Putamen (tissue), 1 donor: ENCODE data around the gene NUDT10.
"Not testable (repeated sequence)": the region's sequence is repeated elsewhere in the genome, so short reads cannot be mapped to it uniquely, and the experiment has no call there.

ENCODE experiments used
- DNase-seq: peaks from one replicate; pipeline ENCODE4 v3.0.0-alpha.2; 2016; ENCODE audit warnings: low spot score

The NUDT10 gene

DNA sequence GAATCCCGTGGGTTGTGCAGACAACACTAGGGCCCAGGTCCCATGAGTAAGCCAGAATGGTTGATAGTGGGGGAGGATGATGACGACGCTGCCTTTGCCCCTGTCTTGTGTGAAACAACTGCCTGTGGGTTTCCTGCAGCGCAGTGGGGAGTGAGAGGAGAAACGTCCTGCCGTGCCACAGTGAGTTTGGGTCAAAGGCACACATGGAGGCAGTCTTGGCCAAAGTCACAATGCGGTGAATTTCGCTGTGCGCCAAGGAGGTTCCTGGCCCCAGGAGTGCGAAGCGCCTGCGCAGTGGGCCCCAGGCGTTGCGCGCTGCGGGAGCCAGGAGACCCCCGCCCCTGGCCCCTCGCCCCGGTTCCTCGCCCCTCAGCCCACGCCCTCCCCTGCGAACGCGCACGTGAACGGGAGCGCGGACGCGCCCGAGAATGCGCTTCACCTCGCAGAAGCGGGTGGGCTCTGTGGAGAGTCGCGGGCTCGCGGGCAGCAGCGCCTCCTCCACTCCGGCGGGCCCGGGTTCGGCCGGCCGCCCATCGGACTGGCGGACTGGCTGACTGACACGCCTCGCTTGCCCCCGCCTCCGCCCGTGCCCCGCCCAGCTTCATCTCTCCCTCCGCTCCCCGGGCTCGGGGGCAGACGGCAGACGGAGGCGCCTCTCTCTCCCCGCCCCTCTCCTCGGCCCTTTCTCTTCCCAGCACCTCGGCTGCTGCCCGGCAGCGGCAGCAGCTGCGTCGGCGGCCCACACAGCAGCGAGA lies at the start of gene NUDT10:
Gene NUDT10, plus strand, starts transcription at position 635 of the 755 bp plus-strand sequence. CDS start 144 bp downstream, outside the sequence.
- peak; percentile 16 for DNase-seq

DNA sequence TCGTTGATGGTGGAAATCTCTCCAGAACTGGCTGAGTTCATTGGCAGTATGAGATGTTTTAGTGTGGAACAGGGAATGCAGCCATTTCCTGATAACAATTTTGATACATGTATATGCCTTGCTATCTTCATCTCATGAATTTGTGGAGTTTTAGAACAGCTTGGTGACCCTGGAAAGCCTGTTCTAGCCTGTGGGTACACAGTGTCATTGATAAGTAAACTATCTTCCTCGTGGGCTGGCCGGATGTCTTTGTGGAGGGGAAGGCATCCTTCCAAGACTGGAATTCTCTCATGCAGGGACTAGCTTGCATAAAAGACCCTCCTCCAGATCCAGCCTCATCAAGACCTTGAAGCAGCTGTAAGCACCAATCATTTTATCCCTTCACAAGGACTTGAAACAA lies 40.2 kb upstream of the NUDT10 start:
- no peak for DNase-seq

DNA sequence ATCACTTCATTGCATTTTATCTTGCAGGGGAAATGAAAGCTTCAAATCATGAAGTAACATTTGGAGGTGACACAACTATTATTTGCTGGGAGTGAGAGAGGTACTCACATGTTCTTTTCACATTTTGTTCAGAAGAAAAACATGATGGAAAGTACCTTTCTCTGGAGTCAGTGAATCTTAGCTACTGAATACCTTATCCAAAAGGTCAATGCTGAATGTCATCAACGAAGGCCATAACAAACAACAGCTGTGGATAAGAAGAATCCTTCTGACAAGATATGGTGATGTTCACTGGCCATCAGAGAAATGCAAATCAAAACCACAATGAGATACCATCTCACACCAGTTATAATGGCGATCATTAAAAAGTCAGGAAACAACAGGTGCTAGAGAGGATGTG lies 36.5 kb upstream of the NUDT10 start:
- no peak for DNase-seq

DNA sequence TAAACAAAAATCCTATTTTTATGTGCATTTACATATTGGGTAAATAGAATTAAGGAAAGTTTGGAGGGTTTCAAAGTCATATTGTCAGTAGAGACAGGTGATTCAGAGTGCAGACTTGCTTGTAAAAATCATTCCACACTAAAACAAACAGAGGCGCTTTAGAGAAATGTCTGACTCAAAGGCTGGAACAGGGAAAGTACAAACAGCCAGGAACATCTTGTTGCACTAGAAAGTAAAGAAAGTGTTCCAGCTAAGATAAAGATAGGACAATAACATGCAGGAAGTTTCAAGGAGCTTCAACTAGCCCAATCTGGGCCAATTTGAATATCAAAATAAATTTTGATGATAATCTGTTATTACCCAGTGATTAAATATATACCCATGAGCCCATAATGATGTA lies 16.4 kb upstream of the NUDT10 start:
- DNase-seq: no peak

DNA sequence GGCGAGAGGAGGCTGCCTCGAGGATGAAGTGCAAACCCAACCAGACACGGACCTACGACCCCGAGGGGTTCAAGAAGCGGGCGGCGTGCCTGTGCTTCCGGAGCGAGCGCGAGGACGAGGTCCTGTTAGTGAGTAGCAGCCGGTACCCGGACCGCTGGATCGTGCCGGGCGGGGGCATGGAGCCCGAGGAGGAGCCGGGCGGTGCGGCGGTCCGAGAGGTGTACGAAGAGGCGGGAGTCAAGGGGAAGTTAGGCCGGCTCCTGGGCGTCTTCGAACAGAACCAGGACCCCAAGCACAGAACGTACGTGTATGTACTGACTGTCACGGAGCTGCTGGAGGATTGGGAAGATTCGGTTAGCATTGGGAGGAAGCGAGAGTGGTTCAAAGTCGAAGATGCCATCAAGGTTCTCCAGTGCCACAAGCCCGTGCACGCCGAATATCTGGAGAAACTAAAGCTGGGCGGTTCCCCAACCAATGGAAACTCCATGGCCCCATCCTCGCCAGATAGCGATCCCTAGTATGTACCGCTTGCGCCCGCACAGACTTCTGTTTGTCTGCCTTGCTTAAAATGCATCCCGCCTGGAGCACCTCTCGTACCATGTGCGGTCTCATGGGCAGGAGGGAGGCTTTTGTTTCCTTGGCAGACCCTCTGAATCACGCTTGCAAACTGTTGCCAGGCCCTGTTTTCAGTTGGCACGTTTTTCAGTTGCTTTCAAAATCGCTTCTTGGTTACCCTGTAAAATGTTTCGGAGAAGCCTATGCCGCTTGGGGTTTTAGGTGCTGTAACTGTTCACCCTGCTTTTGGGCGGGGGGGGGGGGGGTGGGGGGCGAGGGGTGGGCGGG lies 542 bp downstream of the NUDT10 start:
- DNase-seq: not testable (repeated sequence)

DNA sequence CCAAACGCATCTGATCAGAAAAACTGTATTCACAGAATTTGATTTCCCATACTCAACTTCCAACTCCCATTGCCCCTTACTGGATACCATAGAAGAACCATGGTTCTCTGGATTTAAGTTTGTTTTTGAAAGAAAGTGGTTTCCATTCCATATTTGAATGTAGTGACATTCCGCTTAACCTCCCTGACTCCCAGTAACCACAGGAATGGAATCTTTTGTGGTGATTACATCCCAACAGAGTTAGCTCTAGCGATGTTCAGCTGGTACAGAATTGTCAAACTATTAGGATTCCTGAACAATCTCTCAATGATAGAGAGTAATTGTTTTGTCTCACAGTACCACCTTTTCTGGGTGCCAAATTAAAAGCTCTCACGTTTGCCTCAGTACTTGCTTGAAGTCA lies 1.7 kb downstream of the NUDT10 start:
- no peak for DNase-seq

DNA sequence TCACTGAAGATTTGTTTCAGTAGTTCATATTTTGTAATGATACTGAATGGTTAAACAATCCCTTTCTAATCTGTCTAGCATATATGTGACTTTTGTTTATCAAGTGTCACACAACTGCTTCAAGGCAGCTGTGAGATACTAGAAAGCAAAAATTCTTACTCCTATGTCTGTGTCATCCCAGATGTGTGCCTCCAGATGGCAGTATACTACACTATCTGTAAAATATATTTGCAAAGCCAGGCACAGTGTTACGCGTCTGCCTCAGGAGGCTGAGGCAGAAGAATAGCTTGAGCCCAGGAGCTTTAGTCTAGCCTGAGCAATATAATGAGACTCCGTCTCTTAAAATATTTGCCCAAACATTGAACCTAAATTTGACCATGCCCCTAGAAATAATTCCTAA lies 4.0 kb downstream of the NUDT10 start:
- DNase-seq: peak; percentile 26

DNA sequence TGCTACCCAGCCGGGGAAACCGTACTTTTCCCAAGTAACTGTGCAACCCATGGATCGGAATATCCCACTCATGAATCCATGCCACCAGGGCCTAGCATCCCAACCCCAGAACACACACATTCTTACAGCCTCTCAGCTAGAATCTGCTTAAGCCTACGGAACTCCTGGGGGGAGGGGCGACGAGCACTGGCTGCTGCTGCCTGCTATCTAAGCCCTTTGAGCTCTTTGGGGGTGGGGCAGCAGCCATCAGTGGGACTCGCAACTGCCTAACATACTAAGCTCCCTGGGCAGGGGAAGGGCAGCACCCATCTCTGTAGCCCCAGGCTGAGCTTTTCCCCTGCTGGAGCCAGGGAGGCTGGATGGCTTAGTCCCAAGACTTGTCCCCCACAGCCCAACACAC lies 28.6 kb downstream of the NUDT10 start:
- no peak for DNase-seq

DNA sequence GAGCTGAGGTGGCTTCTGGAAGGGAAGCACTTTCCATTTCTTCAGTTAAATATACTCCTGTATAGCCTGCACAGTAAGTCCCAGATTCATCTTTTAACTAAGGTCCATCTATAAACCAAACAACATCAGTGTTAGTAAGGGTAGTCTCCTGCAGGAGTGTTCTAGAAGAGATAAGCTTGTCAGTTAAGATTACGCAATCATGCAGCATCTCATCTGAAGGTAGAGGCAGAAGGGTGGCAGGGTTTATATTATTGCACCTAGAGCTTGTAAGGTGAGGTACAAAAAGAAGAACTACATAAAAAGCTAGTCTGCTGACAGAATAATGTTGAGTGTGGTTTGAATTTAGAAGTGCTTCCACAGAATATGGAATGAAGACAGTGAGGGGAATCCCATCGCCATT lies 44.0 kb downstream of the NUDT10 start:
- no peak for DNase-seq
